ENCODE data around the gene SLC27A5. TPM values are rescaled to one million over a fixed set of nuclear protein-coding genes. Genes with fewer than 3 reads are reported as not detected.
"Not testable (repeated sequence)": the region's sequence is repeated elsewhere in the genome, so short reads cannot be mapped to it uniquely, and the experiment has no call there.

The SLC27A5 gene
- total RNA-seq, 4 donors from 2014 or later = 2.6 to 7.4 (median 5.5) TPM

- H3K4me3 ChIP-seq = no peak overlapping the region
- H3K27ac ChIP-seq = no peak overlapping the region
- peaks cover 0 to 50% of the 10 kb centered on the region in 2 donors for H3K36me3 ChIP-seq
- no peaks in the 10 kb centered on the region for H3K9me3 ChIP-seq
- no CpG with 5 or more reads among the region's 39 CpGs for WGBS, 2 donors (ENCODE audit: low coverage in 1 of 2)
- no peaks in the 10 kb centered on the region for H3K27me3 ChIP-seq
- ATAC-seq = no peak
- TF ChIP-seq POLR2A (IDR thresholded peaks at IDR 0.05) = no peak
- TF ChIP-seq POLR2AphosphoS5 (IDR thresholded peaks at IDR 0.05) = no peak
- TF ChIP-seq EP300 (IDR thresholded peaks at IDR 0.05) = no peak
- TF ChIP-seq CTCF (IDR thresholded peaks at IDR 0.05) = no peak
- peaks cover 0 to 35% (median 9%) of the 10 kb centered on the region in 3 donors for H3K4me1 ChIP-seq
These were observed 40.1 kb downstream of the SLC27A5 start for GRCh38 chr19:58471736-58472135.

- Histone ChIP-seq H3K36me3 (peaks cover 0 to 50% of the 10 kb centered on the region in 2 donors), H3K4me1 (peaks cover 0 to 36% (median 7%) of the 10 kb centered on the region in 3 donors)
- ATAC-seq, H3K27me3 ChIP-seq, H3K9me3 ChIP-seq, H3K4me3 ChIP-seq, H3K27ac ChIP-seq: not testable (repeated sequence)
- WGBS, 2 donors (ENCODE audit: low coverage in 1 of 2) = 80% methylated on average over 2 of the region's 53 CpGs; no CpG with 5 or more reads in 1 of the 2 donors
These were observed 40.8 kb downstream of the SLC27A5 start for GRCh38 chr19:58470837-58471543.

GRCh38 chr19:58469241-58470013 is 42.4 kb downstream of the SLC27A5 start:
- Histone ChIP-seq H3K9me3 (no peaks in the 10 kb centered on the region), H3K36me3 (peaks cover 0 to 50% of the 10 kb centered on the region in 2 donors), H3K27ac (no peak overlapping the region), H3K27me3 (no peaks in the 10 kb centered on the region), H3K4me3 (no peak overlapping the region), H3K4me1 (peaks cover 0 to 25% (median 3%) of the 10 kb centered on the region in 3 donors)
- TF ChIP-seq POLR2A (IDR thresholded peaks at IDR 0.05) = no peak
- TF ChIP-seq EP300 (IDR thresholded peaks at IDR 0.05) = no peak
- TF ChIP-seq POLR2AphosphoS5 (IDR thresholded peaks at IDR 0.05) = no peak
- no peak for TF ChIP-seq CTCF (IDR thresholded peaks at IDR 0.05)
- ATAC-seq = no peak
- WGBS, 2 donors (ENCODE audit: low coverage in 1 of 2) = 88% methylated on average over 4 of the region's 17 CpGs; no CpG with 5 or more reads in 1 of the 2 donors

- Histone ChIP-seq H3K36me3 (peaks cover 0 to 41% of the 10 kb centered on the region in 2 donors), H3K9me3 (no peaks in the 10 kb centered on the region), H3K4me1 (peaks cover 0 to 25% (median 3%) of the 10 kb centered on the region in 3 donors), H3K27ac (no peak overlapping the region), H3K4me3 (peak overlapping the region in 1 of 2 donors; percentile 68), H3K27me3 (no peaks in the 10 kb centered on the region)
- TF ChIP-seq EP300 (IDR thresholded peaks at IDR 0.05) = no peak
- no peak for TF ChIP-seq POLR2AphosphoS5 (IDR thresholded peaks at IDR 0.05)
- no peak for TF ChIP-seq POLR2A (IDR thresholded peaks at IDR 0.05)
- TF ChIP-seq CTCF (IDR thresholded peaks at IDR 0.05) = no peak
- 33 to 63% methylated on average over 3 of the region's 5 CpGs for WGBS, 2 donors (ENCODE audit: low coverage in 1 of 2)
- ATAC-seq = no peak
These were observed 43.5 kb downstream of the SLC27A5 start for GRCh38 chr19:58468216-58468839.
